Heart right ventricle (tissue), 16 donors: ENCODE data around the gene ELFN1. TPM values are rescaled to one million over a fixed set of nuclear protein-coding genes. Genes with fewer than 3 reads are reported as not detected.

ENCODE experiments used
- ATAC-seq, 8 donors: fragments of 200-7000 bp; cut with Tn5 transposase; one replicate each; pipeline ENCODE4 v1.9.1; 2020; ENCODE audit warnings: mild to moderate bottlenecking in 8 of 8, moderate library complexity in 8 of 8, moderate number of reproducible peaks in 1 of 8
- DNase-seq, 2 donors: peaks; one replicate each; pipeline ENCODE4 v3.0.0-alpha.2; 2020
- H3K27ac ChIP-seq, 10 donors: fragments of 200-600 bp; sonication (generic) in 2 of 10; one replicate each; pipeline versions ENCODE4 v1.5.0 to v1.8.0; 2020 to 2022; ENCODE audit warnings: mild to moderate bottlenecking in 3 of 10
- H3K27me3 ChIP-seq, 7 donors: fragments of 200-600 bp; one replicate each; pipeline ENCODE4 v1.8.0; 2021 to 2022; ENCODE audit warnings: mild to moderate bottlenecking in 2 of 7
- H3K36me3 ChIP-seq, 9 donors: fragments of 200-600 bp; sonication (generic) in 1 of 9; one replicate each; pipeline versions ENCODE4 v1.5.0 to v1.8.0; 2020 to 2022; ENCODE audit warnings: mild to moderate bottlenecking in 2 of 9
- H3K4me1 ChIP-seq, 9 donors: fragments of 200-600 bp; sonication (generic) in 1 of 9; one replicate each; pipeline versions ENCODE4 v1.5.0 to v1.8.0; 2020 to 2022; ENCODE audit warnings: mild to moderate bottlenecking in 4 of 9
- H3K4me3 ChIP-seq, 10 donors: fragments of 200-600 bp; sonication (generic) in 2 of 10; one replicate each; pipeline versions ENCODE4 v1.5.0 to v1.8.0; 2020 to 2022; ENCODE audit warnings: mild to moderate bottlenecking in 7 of 10, moderate library complexity in 2 of 10
- H3K9me3 ChIP-seq, 11 donors: fragments of 200-600 bp in 10 of 11; sonication (generic) in 2 of 11; one replicate each; pipeline versions ENCODE4 v1.5.0 to v1.8.0; 2013 to 2022; ENCODE audit warnings: mild to moderate bottlenecking in 2 of 11, control low read depth in 1 of 11, moderate library complexity in 1 of 11
- WGBS, 2 donors: extraction: QIAGEN DNeasy Blood & Tissue Kit; methylation state at CpG; one replicate each; pipeline ENCODE4 v1.1.7; 2013; ENCODE audit warnings: inconsistent platforms in 1 of 2; 5-methylcytosine and 5-hydroxymethylcytosine counted together
- intact Hi-C, 10 donors: fragments of 100-400 bp; cut with DNase I; formaldehyde crosslinking; loops; one replicate each; pipeline versions ENCODE4 v1.11.1 to v1.14.2; 2022
- polyA plus RNA-seq, 2 donors: library from polyadenylated mRNA; stranded (reverse); fragments of 200-250 nt; gene quantifications; one replicate each; pipeline ENCODE4 v1.2.3, GENCODE V29; 2013
- total RNA-seq, 10 donors: library from RNA; stranded (reverse); fragmentation: NEBNext Ultra II Directional in 3 of 10; extraction: Animal tissue kit (Norgen Biotek cat#: 25700) in 3 of 10; gene quantifications; one replicate each; pipeline versions ENCODE4 v1.2.1 to v1.2.4, GENCODE V29; 2021 to 2023
- TF ChIP-seq, protein P1 (sequence below), 9 donors: fragments of 200-600 bp; sonication (generic) in 2 of 9; IDR thresholded peaks; one replicate each; pipeline versions ENCODE4 v1.5.0 to v1.8.0; 2021 to 2022; ENCODE audit warnings: antibody characterized with exemption in 9 of 9, mild to moderate bottlenecking in 5 of 9, moderate library complexity in 1 of 9
- donor health status: Arrhythmogenic right ventricular cardiomyopathy.
- donor health status: ischemic (EF 13 %, LVEDD 7.1; RV severe dilation, severe dysfunction).
- donor health status: healthy with polysubstance abuse.
- donor health status: DM: no; HTN: yes; CAD: no.
- donor health status: DM: no; HTN: no; CAD: no.
- donor health status: ischemic (EF 25% LVEDD 6.9; RV normal size, moderate dysfunction).
- donor health status: ischemic (EF 25% LVEDD 5.7; RV mildly dilated, moderate dysfunction).
- donor health status: healthy.
- donor health status: DM: yes; HTN: yes; CAD: no.
- donor health status: Ischemic cardiomyopathy.
- donor health status: ischemic (EF 35%, LVEDD 5.7; RV mildly dilated, moderate dysfunction).
- donor health status: nonischemic (EF 11% LVEDD 7.7; RV severe dilation, severe dysfunction).
- donor health status: DM: yes; HTN: yes; CAD: no.
- donor health status: PGD.
- donor health status: ischemic (EF 29% LVEDD 5.4; RV normal size, mild dysfunction).
- donor health status: nonischemic (EF 23%, LVEDD 6.1; RV moderate dilation, normal function).

ELFN1 gene
- total and polyA plus RNA-seq, 12 donors, result 3.0 to 9.5 (median 6.0) TPM

GRCh38 chr7:1725766-1726630, 55.9 kb downstream of the ELFN1 start:
- DNase-seq (peak; percentile 24 to 59), ATAC-seq (peak; percentile 56 to 85 (median 80))
- Histone ChIP-seq H3K9me3 (peaks cover 0 to 29% (median 17%) of the 10 kb centered on the region in 11 donors), H3K27me3 (no peaks in the 10 kb centered on the region), H3K27ac (peak overlapping the region in 8 of 10 donors; percentile 66 to 87 (median 73)), H3K4me1 (peaks cover 0 to 24% (median 8%) of the 10 kb centered on the region in 9 donors), H3K4me3 (no peak overlapping the region), H3K36me3 (peaks cover 0 to 9% (median 0%) of the 10 kb centered on the region in 9 donors)
- 63 to 72% methylated on average over 25 of the region's 25 CpGs for WGBS, 2 donors
- intact Hi-C loops, result no loop called here
- TF ChIP-seq, protein P1, sequence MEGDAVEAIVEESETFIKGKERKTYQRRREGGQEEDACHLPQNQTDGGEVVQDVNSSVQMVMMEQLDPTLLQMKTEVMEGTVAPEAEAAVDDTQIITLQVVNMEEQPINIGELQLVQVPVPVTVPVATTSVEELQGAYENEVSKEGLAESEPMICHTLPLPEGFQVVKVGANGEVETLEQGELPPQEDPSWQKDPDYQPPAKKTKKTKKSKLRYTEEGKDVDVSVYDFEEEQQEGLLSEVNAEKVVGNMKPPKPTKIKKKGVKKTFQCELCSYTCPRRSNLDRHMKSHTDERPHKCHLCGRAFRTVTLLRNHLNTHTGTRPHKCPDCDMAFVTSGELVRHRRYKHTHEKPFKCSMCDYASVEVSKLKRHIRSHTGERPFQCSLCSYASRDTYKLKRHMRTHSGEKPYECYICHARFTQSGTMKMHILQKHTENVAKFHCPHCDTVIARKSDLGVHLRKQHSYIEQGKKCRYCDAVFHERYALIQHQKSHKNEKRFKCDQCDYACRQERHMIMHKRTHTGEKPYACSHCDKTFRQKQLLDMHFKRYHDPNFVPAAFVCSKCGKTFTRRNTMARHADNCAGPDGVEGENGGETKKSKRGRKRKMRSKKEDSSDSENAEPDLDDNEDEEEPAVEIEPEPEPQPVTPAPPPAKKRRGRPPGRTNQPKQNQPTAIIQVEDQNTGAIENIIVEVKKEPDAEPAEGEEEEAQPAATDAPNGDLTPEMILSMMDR (IDR thresholded peaks at IDR 0.05), result no peak

DNA sequence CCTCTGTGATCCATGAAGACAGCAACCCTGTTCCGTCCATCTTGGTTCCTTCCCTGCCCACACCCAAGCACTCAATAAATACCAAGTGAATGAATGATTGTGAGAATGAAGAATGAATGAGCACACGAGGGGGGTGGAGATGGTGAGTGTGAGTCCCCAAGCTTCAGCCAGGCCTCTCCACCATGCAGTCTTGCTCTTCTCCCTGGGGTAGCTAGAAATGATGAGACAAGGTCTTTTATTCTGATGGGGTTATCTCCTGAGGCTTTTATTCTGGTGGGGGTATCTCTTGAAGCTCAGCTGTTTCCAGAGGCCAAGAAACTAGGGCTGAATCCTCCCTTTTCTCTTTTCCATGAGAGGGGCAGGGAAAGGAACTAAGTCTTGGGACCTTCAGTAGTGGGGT, 57.0 kb downstream of the ELFN1 start:
- peaks cover 0 to 23% (median 7%) of the 10 kb centered on the region in 9 donors for H3K4me1 ChIP-seq
- H3K9me3 ChIP-seq, result peaks cover 0 to 29% (median 17%) of the 10 kb centered on the region in 11 donors
- intact Hi-C loops, result no loop called here
- H3K27me3 ChIP-seq, result no peaks in the 10 kb centered on the region
- H3K36me3 ChIP-seq, result peaks cover 0 to 10% (median 0%) of the 10 kb centered on the region in 9 donors
- WGBS, 2 donors, result 94 to 95% methylated on average over 2 of the region's 2 CpGs
- DNase-seq (no peak), ATAC-seq (no peak)
- H3K4me3 ChIP-seq, result no peak overlapping the region
- H3K27ac ChIP-seq, result no peak overlapping the region
- TF ChIP-seq, protein P1 (IDR thresholded peaks at IDR 0.05), result no peak

- H3K27me3 ChIP-seq, result no peaks in the 10 kb centered on the region
- ATAC-seq (no peak), DNase-seq (no peak)
- H3K36me3 ChIP-seq, result peaks cover 0 to 10% (median 0%) of the 10 kb centered on the region in 9 donors
- H3K9me3 ChIP-seq, result peaks cover 0 to 29% (median 17%) of the 10 kb centered on the region in 11 donors
- H3K4me3 ChIP-seq, result no peak overlapping the region
- TF ChIP-seq, protein P1 (IDR thresholded peaks at IDR 0.05), result no peak
- no peak overlapping the region for H3K27ac ChIP-seq
- WGBS, 2 donors, result 86 to 88% methylated on average over 15 of the region's 15 CpGs
- intact Hi-C loops, result no loop called here
- H3K4me1 ChIP-seq, result peaks cover 0 to 23% (median 7%) of the 10 kb centered on the region in 9 donors
Measured at GRCh38 chr7:1727812-1728570, 57.9 kb downstream of the ELFN1 start.

- peaks cover 0 to 23% (median 7%) of the 10 kb centered on the region in 9 donors for H3K4me1 ChIP-seq
- DNase-seq, result no peak
- intact Hi-C loops, result no loop called here
- H3K27me3 ChIP-seq, result no peaks in the 10 kb centered on the region
- no peak for ATAC-seq
- 91 to 94% methylated on average over 8 of the region's 8 CpGs for WGBS, 2 donors
- peaks cover 0 to 10% (median 0%) of the 10 kb centered on the region in 9 donors for H3K36me3 ChIP-seq
- peaks cover 0 to 29% (median 17%) of the 10 kb centered on the region in 11 donors for H3K9me3 ChIP-seq
- H3K27ac ChIP-seq, result no peak overlapping the region
- TF ChIP-seq, protein P1 (IDR thresholded peaks at IDR 0.05), result no peak
- H3K4me3 ChIP-seq, result no peak overlapping the region
Measured at GRCh38 chr7:1729183-1729582, 59.1 kb downstream of the ELFN1 start.
